Fibroblast of mammary gland (primary cell): ENCODE data around the gene LAMA3.

Experiments used
- DNase-seq: peaks from one replicate; pipeline ENCODE4 v3.0.0-alpha.2; 2010; ENCODE audit warnings: low read depth
- H3K4me3 ChIP-seq: 2 replicates; pipeline ENCODE4 v1.5.1; 2011; ENCODE audit warnings: low read depth, mild to moderate bottlenecking, low read length, moderate library complexity; ENCODE audit not compliant: control insufficient read depth
- CTCF ChIP-seq: conservative IDR thresholded peaks from 2 replicates; pipeline ENCODE4 v1.5.1; 2011; ENCODE audit warnings: low read depth, low read length, inconsistent platforms; ENCODE audit not compliant: control insufficient read depth, insufficient read depth

The LAMA3 gene

GRCh38 chr18:23943104-23943503, 253.9 kb downstream of the LAMA3 start:
- no peak for TF ChIP-seq CTCF
- DNase-seq = no peak

DNA sequence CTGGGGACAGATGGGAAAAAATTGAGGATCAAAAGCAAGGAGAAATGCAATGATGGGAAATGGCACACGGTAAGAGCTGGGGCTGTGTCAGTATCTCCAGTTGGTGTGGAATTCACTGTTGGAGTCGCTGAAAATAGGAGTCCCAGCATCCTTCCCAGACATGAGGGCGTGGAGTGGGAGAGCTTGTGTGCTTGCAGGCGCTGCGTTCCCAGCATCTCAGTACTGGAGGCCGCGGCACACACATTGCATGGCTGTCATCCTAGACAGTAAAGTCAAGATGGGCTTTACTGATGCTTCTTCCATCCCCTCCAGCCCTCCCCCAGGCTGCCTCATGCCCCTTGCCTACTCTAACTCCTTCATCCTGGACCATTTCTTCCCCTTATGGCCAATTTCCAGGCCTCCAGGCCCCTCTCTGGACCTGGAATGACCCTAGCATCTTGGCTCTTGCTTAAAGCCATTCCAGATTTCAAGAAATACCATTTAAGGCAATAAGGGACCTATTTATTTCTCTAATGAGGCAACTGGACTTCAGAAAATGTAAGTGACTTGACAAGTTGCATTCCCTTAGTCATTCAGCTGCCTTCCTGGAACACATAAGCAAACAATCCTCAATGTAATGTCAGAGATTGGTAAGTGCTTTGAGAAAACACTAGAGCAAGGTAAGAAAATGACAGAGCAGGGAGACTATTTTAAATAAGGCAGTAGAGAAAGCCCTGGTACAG, 254.8 kb downstream of the LAMA3 start:
- no peak overlapping the region for H3K4me3 ChIP-seq
- no peak for TF ChIP-seq CTCF
- DNase-seq = peak; percentile 34

More at GRCh38 chr18:23943104-23943503, 253.9 kb downstream of the LAMA3 start:
- H3K4me3 ChIP-seq = no peak overlapping the region

DNA sequence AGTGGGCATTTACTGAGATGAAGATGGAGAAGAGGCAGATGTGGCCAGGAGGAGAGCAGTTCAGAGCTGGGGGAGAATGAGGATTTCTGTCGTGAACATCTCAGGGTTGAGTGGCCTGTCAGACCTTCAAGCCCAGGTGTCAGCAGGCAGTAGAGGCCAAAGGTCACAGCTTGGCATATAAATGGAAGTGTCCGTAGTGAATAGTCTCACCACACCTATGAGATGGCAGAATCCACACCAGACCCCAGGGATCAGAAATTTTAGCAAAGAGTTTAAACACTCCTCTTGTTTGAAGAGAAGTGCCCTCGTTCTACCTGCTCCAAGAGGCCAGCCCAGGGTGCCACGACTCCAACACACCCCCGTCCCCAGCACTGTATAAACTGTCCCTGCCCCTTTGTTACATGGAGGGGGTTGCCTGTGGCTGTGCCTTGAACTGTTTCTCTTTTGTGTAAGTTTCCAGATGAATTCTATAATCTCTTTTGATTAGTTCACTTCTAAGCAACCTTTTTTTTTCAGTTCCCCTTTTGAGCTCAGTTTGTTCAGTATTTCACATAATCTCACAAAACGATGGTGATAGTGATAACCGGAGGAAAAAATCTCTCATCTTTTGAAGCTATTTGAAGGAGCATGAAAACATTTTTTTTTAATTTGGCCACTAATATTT, 256.3 kb downstream of the LAMA3 start:
- no peak for DNase-seq
- no peak overlapping the region for H3K4me3 ChIP-seq

DNA sequence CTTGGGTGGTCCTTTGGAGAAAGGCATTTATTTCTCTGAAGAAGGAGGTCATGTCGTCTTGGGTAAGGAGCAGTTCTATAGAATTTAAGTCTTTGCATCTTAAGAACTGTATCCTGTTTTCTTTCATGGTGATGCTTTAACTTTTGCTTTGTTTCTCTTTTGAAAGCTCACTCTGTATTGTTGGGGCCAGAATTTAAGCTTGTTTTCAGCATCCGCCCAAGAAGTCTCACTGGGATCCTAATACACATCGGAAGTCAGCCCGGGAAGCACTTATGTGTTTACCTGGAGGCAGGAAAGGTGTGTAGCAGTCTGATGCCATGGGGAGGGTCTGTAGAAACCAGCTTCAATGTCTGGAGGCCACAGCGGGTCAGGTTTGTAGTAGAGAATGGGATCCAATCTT, 260.6 kb downstream of the LAMA3 start:
- H3K4me3 ChIP-seq = no peak overlapping the region
- TF ChIP-seq CTCF = no peak

More for the DNA sequence above, 256.3 kb downstream of the LAMA3 start:
- TF ChIP-seq CTCF = no peak

DNA sequence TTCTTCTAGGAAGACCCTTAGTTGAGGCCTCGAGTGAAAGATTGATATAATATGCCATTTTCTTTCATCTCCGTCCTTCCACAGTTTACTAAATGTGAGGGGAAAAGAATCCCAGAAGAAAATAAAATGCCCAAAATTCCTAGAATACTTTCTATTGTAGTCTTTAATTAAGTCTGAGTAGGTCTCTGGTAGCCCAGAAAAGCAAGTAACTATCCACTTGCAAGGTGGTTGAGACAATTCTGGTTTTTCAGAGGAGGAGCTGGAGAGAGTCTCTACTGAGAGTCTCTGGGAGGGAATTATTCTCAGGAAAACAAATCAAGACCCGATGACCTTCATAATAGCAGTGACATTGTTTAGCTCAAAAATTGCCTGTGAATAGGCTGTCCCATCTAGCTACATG, 261.4 kb downstream of the LAMA3 start:
- no peak overlapping the region for H3K4me3 ChIP-seq
- no peak for TF ChIP-seq CTCF
- DNase-seq = no peak

More for the DNA sequence above, 260.6 kb downstream of the LAMA3 start:
- no peak for DNase-seq

DNA sequence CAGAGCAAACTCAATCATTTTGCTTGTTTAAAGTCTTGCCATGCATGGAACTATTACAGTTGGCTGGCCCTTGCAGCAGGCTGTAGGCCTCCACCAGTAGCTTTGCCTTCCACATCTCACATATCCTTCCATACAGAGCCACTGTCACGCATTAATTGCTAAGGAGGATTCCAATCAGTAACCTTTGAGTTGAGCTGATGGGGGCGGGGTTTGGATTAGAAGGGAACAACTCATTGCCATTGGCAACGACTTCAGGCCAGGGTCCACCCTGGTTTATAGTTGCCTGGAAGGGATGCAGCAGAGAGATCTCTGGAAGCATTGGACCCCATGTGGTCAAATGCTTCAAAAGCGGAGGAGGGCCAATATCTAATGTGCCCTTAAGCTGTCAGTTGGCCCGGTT, 262.0 kb downstream of the LAMA3 start:
- no peak for DNase-seq
- no peak for TF ChIP-seq CTCF
- H3K4me3 ChIP-seq = no peak overlapping the region
